Activated naive CD8-positive, alpha-beta T cell treated with anti-CD3 and anti-CD28 coated beads, Interleukin-2, amount 10 ng/mL, durations not matched to agents 7 days and 5 days (primary cell): ENCODE measurements around the gene SEC24D. TPM values are rescaled to one million over a fixed set of nuclear protein-coding genes. Genes with fewer than 3 reads are reported as not detected.
"Not testable (repeated sequence)": the region's sequence is repeated elsewhere in the genome, so short reads cannot be mapped to it uniquely, and the experiment has no call there.

Source experiments
- ATAC-seq: fragments of 150-1000 bp; cut with Tn5 transposase; one replicate; pipeline ENCODE4 v1.10.0; 2021; ENCODE audit warnings: low read depth, moderate library complexity
- POLR2A ChIA-PET: fragments of 350-600 bp; sonication (Branson Sonifier 250); formaldehyde crosslinking; loops from one replicate; lab custom pipeline; 2021; ENCODE audit warnings: antibody characterized with exemption; lab: Charles Lee
- DNase-seq: peaks from one replicate; pipeline ENCODE4 v3.0.0; 2021
- H3K27ac Mint-ChIP-seq: one replicate; pipeline ENCODE4 v1.8.0; 2022; ENCODE audit warnings: mild to moderate bottlenecking, mixed read lengths
- H3K27me3 Mint-ChIP-seq: one replicate; pipeline ENCODE4 v1.8.0; 2022; ENCODE audit warnings: mild to moderate bottlenecking, moderate library complexity, mixed read lengths
- H3K36me3 Mint-ChIP-seq: one replicate; pipeline ENCODE4 v1.8.0; 2021; ENCODE audit warnings: mild to moderate bottlenecking, mixed read lengths
- H3K4me1 Mint-ChIP-seq: one replicate; pipeline ENCODE4 v1.8.0; 2021; ENCODE audit warnings: mixed read lengths
- H3K4me3 Mint-ChIP-seq: one replicate; pipeline ENCODE4 v1.8.0; 2022; ENCODE audit warnings: mild to moderate bottlenecking, moderate library complexity, mixed read lengths
- H3K9me3 Mint-ChIP-seq: one replicate; pipeline ENCODE4 v1.8.0; 2021; ENCODE audit warnings: mixed read lengths
- total RNA-seq, 2 experiments: library from RNA; stranded (reverse); gene quantifications; one replicate each; pipeline ENCODE4 v1.2.3, GENCODE V29; 2021

The SEC24D gene
- total RNA-seq, 2 experiments from 2014 or later = 26.2 to 28.4 TPM

- H3K27me3 Mint-ChIP-seq = no peaks in the 10 kb centered on the region
- peaks cover 11% of the 10 kb centered on the region for H3K36me3 Mint-ChIP-seq
- DNase-seq = no peak
- POLR2A ChIA-PET = no interaction called here
- no peak overlapping the region for H3K27ac Mint-ChIP-seq
- H3K4me1 Mint-ChIP-seq = no peaks in the 10 kb centered on the region
- H3K9me3 Mint-ChIP-seq = no peaks in the 10 kb centered on the region
- H3K4me3 Mint-ChIP-seq = no peak overlapping the region
- ATAC-seq = no peak
Observed at GRCh38 chr4:118787844-118788380, 48.0 kb downstream of the SEC24D start.

- DNase-seq = no peak
- ATAC-seq = no peak
- H3K27me3 Mint-ChIP-seq = no peaks in the 10 kb centered on the region
- no peaks in the 10 kb centered on the region for H3K4me1 Mint-ChIP-seq
- H3K27ac Mint-ChIP-seq = no peak overlapping the region
- peaks cover 3% of the 10 kb centered on the region for H3K9me3 Mint-ChIP-seq
- POLR2A ChIA-PET = no interaction called here
- peaks cover 27% of the 10 kb centered on the region for H3K36me3 Mint-ChIP-seq
- H3K4me3 Mint-ChIP-seq = no peak overlapping the region
Observed at GRCh38 chr4:118784776-118785175, 51.1 kb downstream of the SEC24D start.

DNA sequence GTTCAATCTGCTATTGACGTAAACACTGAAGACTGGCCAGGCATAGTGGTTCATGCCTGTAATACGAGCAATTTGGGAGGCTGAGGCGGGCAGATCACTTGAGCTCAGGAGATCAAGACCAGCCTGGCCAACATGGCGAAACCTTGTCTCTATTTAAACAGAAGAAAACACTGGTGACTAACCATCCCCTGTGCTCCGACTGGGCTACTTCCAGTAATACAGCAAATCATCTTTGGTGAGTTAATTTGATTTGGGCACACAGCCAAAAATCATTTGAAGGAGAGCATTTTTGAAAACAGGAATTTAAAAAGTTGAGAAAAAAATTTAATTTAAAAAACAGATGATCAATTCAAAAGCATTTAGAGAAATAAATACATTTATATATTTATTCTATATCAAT is 52.0 kb downstream of the SEC24D start:
- H3K9me3 Mint-ChIP-seq = peaks cover 4% of the 10 kb centered on the region
- DNase-seq = no peak
- no peaks in the 10 kb centered on the region for H3K27me3 Mint-ChIP-seq
- POLR2A ChIA-PET = no interaction called here
- no peaks in the 10 kb centered on the region for H3K4me1 Mint-ChIP-seq
- no peak overlapping the region for H3K4me3 Mint-ChIP-seq
- no peak overlapping the region for H3K27ac Mint-ChIP-seq
- ATAC-seq = no peak
- H3K36me3 Mint-ChIP-seq = peaks cover 29% of the 10 kb centered on the region

GRCh38 chr4:118782886-118783285 is 53.0 kb downstream of the SEC24D start:
- H3K4me1 Mint-ChIP-seq, H3K27me3 Mint-ChIP-seq, H3K4me3 Mint-ChIP-seq, ATAC-seq, POLR2A ChIA-PET, DNase-seq, H3K27ac Mint-ChIP-seq, H3K9me3 Mint-ChIP-seq: not testable (repeated sequence)
- H3K36me3 Mint-ChIP-seq = peaks cover 29% of the 10 kb centered on the region

GRCh38 chr4:118777649-118778048 is 58.3 kb downstream of the SEC24D start:
- H3K27ac Mint-ChIP-seq, H3K4me3 Mint-ChIP-seq, ATAC-seq, H3K9me3 Mint-ChIP-seq, H3K27me3 Mint-ChIP-seq, H3K4me1 Mint-ChIP-seq, DNase-seq, POLR2A ChIA-PET: not testable (repeated sequence)
- peaks cover 19% of the 10 kb centered on the region for H3K36me3 Mint-ChIP-seq

GRCh38 chr4:118776955-118777640 is 58.8 kb downstream of the SEC24D start:
- peaks cover 16% of the 10 kb centered on the region for H3K36me3 Mint-ChIP-seq
- H3K27me3 Mint-ChIP-seq, H3K4me1 Mint-ChIP-seq, POLR2A ChIA-PET, H3K4me3 Mint-ChIP-seq, H3K9me3 Mint-ChIP-seq, H3K27ac Mint-ChIP-seq, ATAC-seq, DNase-seq: not testable (repeated sequence)

DNA sequence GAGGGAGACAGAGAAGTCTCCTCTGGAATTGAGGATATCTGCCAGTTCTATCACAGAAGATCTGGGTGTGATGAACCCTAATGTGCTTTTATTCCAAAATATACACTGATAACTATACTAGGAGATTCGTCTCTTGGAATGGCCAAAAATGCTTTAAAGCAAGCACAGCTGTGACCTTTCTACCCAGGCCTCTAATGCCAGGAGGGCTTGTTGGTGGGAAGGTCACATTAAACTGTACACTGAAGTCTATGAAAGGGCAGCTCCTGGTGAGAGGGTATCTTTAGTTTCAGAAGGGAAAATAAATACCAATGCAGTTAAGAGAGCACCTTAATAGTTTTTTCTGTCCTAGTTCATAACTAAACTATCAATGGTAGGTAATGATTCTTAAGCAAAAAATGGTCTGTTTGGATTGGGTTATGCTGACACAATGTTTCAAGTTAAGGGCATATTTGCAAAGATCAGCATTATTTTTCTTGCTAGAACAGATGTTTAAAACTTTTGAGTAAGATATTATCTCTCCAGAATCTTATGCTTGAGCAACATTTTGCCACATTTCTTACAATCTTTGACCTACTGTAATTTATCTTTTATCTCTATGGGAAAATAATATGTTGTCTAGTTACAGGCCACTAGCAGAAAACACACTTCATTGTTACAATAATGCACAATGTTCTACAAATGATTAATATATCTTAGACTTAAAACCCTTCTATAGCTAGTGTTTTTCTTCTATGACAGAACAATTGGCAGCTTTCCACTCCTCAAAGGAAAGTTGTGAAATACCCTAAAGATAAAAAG is 59.6 kb downstream of the SEC24D start:
- ATAC-seq (no peak), DNase-seq (no peak)
- Mint-ChIP-seq H3K9me3 (peaks cover 4% of the 10 kb centered on the region), H3K36me3 (peaks cover 9% of the 10 kb centered on the region), H3K27me3 (no peaks in the 10 kb centered on the region), H3K4me3 (no peak overlapping the region), H3K4me1 (no peaks in the 10 kb centered on the region), H3K27ac (no peak overlapping the region)
- POLR2A ChIA-PET = no interaction called here

GRCh38 chr4:118775405-118775804 is 60.5 kb downstream of the SEC24D start:
- ATAC-seq (no peak), DNase-seq (no peak)
- Mint-ChIP-seq H3K4me1 (no peaks in the 10 kb centered on the region), H3K36me3 (peaks cover 6% of the 10 kb centered on the region), H3K27me3 (no peaks in the 10 kb centered on the region), H3K9me3 (peaks cover 3% of the 10 kb centered on the region), H3K27ac (no peak overlapping the region), H3K4me3 (no peak overlapping the region)
- POLR2A ChIA-PET = no interaction called here

GRCh38 chr4:118774989-118775388 is 60.9 kb downstream of the SEC24D start:
- DNase-seq = no peak
- Mint-ChIP-seq H3K27me3 (no peaks in the 10 kb centered on the region), H3K9me3 (peaks cover 1% of the 10 kb centered on the region), H3K4me1 (no peaks in the 10 kb centered on the region), H3K36me3 (peaks cover 5% of the 10 kb centered on the region), H3K27ac (no peak overlapping the region), H3K4me3 (no peak overlapping the region)
- POLR2A ChIA-PET = no interaction called here
- no peak for ATAC-seq

- H3K4me3 Mint-ChIP-seq = no peak overlapping the region
- no peaks in the 10 kb centered on the region for H3K4me1 Mint-ChIP-seq
- no peak overlapping the region for H3K27ac Mint-ChIP-seq
- ATAC-seq (no peak), DNase-seq (no peak)
- no peaks in the 10 kb centered on the region for H3K27me3 Mint-ChIP-seq
- H3K36me3 Mint-ChIP-seq = peaks cover 5% of the 10 kb centered on the region
- peaks cover 1% of the 10 kb centered on the region for H3K9me3 Mint-ChIP-seq
- POLR2A ChIA-PET = no interaction called here
Observed at GRCh38 chr4:118774321-118774720, 61.6 kb downstream of the SEC24D start.

DNA sequence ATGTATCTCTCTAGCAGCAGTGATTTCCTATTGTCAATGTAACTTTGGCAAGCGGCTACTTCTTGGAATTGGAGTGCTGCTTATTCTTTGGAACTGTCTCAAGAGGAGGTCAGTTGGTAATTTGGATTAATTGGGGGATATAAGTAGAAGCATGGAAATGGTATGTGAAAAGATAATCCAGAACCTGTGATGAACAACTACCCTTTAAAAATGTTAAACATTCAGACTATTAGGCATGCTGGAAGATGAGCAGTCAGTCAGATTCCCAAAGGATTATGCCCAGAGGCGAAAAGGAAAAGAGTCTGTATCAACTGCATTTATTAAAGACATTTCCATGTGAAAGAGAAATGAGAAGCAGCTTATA is 62.5 kb downstream of the SEC24D start:
- no peaks in the 10 kb centered on the region for H3K4me1 Mint-ChIP-seq
- H3K4me3 Mint-ChIP-seq = no peak overlapping the region
- H3K27me3 Mint-ChIP-seq = no peaks in the 10 kb centered on the region
- no peak for DNase-seq
- no peaks in the 10 kb centered on the region for H3K9me3 Mint-ChIP-seq
- POLR2A ChIA-PET = no interaction called here
- H3K27ac Mint-ChIP-seq = no peak overlapping the region
- no peak for ATAC-seq
- H3K36me3 Mint-ChIP-seq = peaks cover 4% of the 10 kb centered on the region

GRCh38 chr4:118772767-118773428 is 63.0 kb downstream of the SEC24D start:
- no peak overlapping the region for H3K4me3 Mint-ChIP-seq
- no peak for DNase-seq
- POLR2A ChIA-PET = no interaction called here
- ATAC-seq = no peak
- H3K27ac Mint-ChIP-seq = no peak overlapping the region
- H3K27me3 Mint-ChIP-seq = no peaks in the 10 kb centered on the region
- H3K4me1 Mint-ChIP-seq = no peaks in the 10 kb centered on the region
- H3K9me3 Mint-ChIP-seq = no peaks in the 10 kb centered on the region
- peaks cover 4% of the 10 kb centered on the region for H3K36me3 Mint-ChIP-seq

GRCh38 chr4:118772081-118772766 is 63.7 kb downstream of the SEC24D start:
- ATAC-seq = peak; percentile 73
- Mint-ChIP-seq H3K4me1 (no peaks in the 10 kb centered on the region), H3K27ac (no peak overlapping the region), H3K4me3 (no peak overlapping the region), H3K36me3 (peaks cover 2% of the 10 kb centered on the region), H3K27me3 (no peaks in the 10 kb centered on the region), H3K9me3 (no peaks in the 10 kb centered on the region)
- POLR2A ChIA-PET = no interaction called here
- DNase-seq = no peak
